ENCODE results near the gene SOAT2.

Gene SOAT2

DNA sequence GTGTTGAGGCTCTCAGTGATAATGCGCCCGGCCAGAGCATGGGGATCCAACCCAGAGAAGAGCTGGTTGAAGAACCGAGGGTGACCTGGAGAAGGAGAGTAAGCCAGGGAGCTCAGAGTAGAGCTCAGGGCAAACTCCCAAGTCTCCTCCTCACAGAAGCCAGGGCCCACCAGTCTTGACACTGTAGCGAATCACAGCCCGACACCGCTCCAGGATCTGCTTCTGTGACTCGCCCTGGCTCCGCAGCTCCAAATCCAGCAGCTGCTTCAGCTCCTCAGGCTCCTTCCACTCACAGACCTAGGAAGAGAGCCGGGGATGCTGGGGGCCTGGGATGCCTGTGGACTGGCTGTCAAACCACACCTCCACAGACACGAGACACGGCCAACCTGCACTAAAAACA, 69.1 kb downstream of the SOAT2 start:
- peaks cover 26% of the 10 kb centered on the region for H3K4me1 ChIP-seq (ENCODE audit: low read depth, poor library complexity, severe bottlenecking)
- no peak overlapping the region for H3K4me2 ChIP-seq
- no peaks in the 10 kb centered on the region for H4K20me1 ChIP-seq (ENCODE audit: insufficient read depth)
- no peaks in the 10 kb centered on the region for H3K36me3 ChIP-seq (ENCODE audit: insufficient read depth)
- no peak overlapping the region for H3K9ac ChIP-seq
- TF ChIP-seq, protein P1, sequence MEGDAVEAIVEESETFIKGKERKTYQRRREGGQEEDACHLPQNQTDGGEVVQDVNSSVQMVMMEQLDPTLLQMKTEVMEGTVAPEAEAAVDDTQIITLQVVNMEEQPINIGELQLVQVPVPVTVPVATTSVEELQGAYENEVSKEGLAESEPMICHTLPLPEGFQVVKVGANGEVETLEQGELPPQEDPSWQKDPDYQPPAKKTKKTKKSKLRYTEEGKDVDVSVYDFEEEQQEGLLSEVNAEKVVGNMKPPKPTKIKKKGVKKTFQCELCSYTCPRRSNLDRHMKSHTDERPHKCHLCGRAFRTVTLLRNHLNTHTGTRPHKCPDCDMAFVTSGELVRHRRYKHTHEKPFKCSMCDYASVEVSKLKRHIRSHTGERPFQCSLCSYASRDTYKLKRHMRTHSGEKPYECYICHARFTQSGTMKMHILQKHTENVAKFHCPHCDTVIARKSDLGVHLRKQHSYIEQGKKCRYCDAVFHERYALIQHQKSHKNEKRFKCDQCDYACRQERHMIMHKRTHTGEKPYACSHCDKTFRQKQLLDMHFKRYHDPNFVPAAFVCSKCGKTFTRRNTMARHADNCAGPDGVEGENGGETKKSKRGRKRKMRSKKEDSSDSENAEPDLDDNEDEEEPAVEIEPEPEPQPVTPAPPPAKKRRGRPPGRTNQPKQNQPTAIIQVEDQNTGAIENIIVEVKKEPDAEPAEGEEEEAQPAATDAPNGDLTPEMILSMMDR (conservative IDR thresholded peaks at IDR 0.05; ENCODE audit: low read depth, low read length): no peak
- no peaks in the 10 kb centered on the region for H3K27me3 ChIP-seq (ENCODE audit: insufficient read depth, low read depth)
- no peak overlapping the region for H2AFZ ChIP-seq (ENCODE audit: low read depth)
- no peak overlapping the region for H3K27ac ChIP-seq
- H3K4me3 ChIP-seq (IDR thresholded peaks at IDR 0.05; ENCODE audit: insufficient read depth, low read depth, low read length): no peak overlapping the region
- no peaks in the 10 kb centered on the region for H3K79me2 ChIP-seq (ENCODE audit: insufficient read depth, low read depth)

DNA sequence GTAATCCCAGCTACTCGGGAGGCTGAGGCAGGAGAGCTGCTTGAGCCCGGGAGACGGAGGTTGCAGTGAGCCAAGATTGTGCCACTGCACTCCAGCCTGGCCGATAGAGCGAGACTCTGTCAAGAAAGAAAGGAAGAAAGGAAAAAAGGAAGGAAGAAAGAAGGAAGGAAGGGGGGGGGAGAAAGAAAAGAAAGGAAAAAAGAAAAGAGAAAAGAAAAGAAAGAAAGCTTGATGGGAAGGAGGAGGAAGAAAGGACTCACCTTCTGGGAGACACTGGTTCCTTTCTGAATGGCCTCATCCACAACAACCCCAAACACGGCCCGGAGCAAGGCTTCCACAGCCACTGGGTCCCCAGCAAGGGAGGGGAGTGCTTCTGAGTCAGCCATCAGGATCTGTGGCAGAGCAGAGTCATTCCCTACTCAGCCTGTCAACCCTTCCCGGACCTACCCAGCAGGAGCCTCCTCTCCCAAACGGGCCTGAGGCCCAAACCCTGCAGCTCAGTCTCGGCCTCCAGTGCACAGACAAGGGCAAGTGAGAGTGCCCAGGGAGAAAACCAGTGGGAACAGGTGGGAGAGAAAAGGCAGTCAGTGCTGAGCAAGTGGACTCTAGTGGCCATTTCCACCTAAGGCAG, 69.9 kb downstream of the SOAT2 start:
- peaks cover 30% of the 10 kb centered on the region for H3K4me1 ChIP-seq (ENCODE audit: low read depth, poor library complexity, severe bottlenecking)
- H3K79me2 ChIP-seq (ENCODE audit: insufficient read depth, low read depth): peaks cover 3% of the 10 kb centered on the region; the same call in 1 of the 2 replicates
- TF ChIP-seq, protein P1 (conservative IDR thresholded peaks at IDR 0.05; ENCODE audit: low read depth, low read length): no peak
- no peaks in the 10 kb centered on the region for H4K20me1 ChIP-seq (ENCODE audit: insufficient read depth)
- H2AFZ ChIP-seq (ENCODE audit: low read depth): no peak overlapping the region
- H3K36me3 ChIP-seq (ENCODE audit: insufficient read depth): no peaks in the 10 kb centered on the region
- no peak overlapping the region for H3K4me3 ChIP-seq (IDR thresholded peaks at IDR 0.05; ENCODE audit: insufficient read depth, low read depth, low read length)
- H3K27me3 ChIP-seq (ENCODE audit: insufficient read depth, low read depth): no peaks in the 10 kb centered on the region
- no peak overlapping the region for H3K27ac ChIP-seq
- no peak overlapping the region for H3K9ac ChIP-seq
- H3K4me2 ChIP-seq: no peak overlapping the region
